Tibial nerve (tissue), 4 donors: Measurements from ENCODE around the gene PPM1H. TPM values are rescaled to one million over a fixed set of nuclear protein-coding genes. Genes with fewer than 3 reads are reported as not detected.

Experiments used
- DNase-seq, 2 donors: peaks; one replicate each; pipeline ENCODE4 v3.0.0-alpha.2; 2019; ENCODE audit warnings: low spot score in 2 of 2
- H3K27ac ChIP-seq, 4 donors: fragments of 200-600 bp; sonication (generic) in 3 of 4; one replicate each; pipeline ENCODE4 v1.5.1; 2017 to 2019; ENCODE audit warnings: mild to moderate bottlenecking in 1 of 4
- H3K27me3 ChIP-seq, 2 donors: fragments of 200-600 bp; sonication (generic) in 1 of 2; one replicate each; pipeline versions ENCODE4 v1.5.1 to v1.6.0; 2017 to 2019
- H3K36me3 ChIP-seq, 3 donors: fragments of 200-600 bp; sonication (generic); one replicate each; pipeline ENCODE4 v1.5.1; 2018 to 2019
- H3K4me1 ChIP-seq, 4 donors: fragments of 200-600 bp; sonication (generic) in 3 of 4; one replicate each; pipeline ENCODE4 v1.5.1; 2017 to 2019
- H3K4me3 ChIP-seq, 4 donors: fragments of 200-600 bp; sonication (generic) in 3 of 4; one replicate each; pipeline ENCODE4 v1.5.1; 2017 to 2019; ENCODE audit warnings: mild to moderate bottlenecking in 1 of 4, moderate library complexity in 1 of 4
- H3K9me3 ChIP-seq, 4 donors: fragments of 200-600 bp; sonication (generic) in 3 of 4; one replicate each; pipeline ENCODE4 v1.5.1; 2017 to 2019
- EP300 ChIP-seq, 2 donors: sonication (generic); formaldehyde crosslinking; IDR thresholded peaks; one replicate each; pipeline ENCODE4 v1.6.1; 2017; ENCODE audit warnings: antibody characterized with exemption in 2 of 2, mild to moderate bottlenecking in 1 of 2
- POLR2A ChIP-seq, 2 donors: fragments of 450-650 bp; IDR thresholded peaks; one replicate each; pipeline ENCODE4 v1.6.1; 2017; ENCODE audit warnings: antibody characterized with exemption in 2 of 2, mild to moderate bottlenecking in 2 of 2, moderate library complexity in 2 of 2
- WGBS, 2 donors: methylation state at CpG; one replicate each; pipeline ENCODE4 v1.1.5; 2018; 5-methylcytosine and 5-hydroxymethylcytosine counted together
- total RNA-seq, 4 donors: library from RNA; depleted of rRNA; stranded (reverse); fragments of >200 nt; gene quantifications; one replicate each; pipeline ENCODE4 v1.1.0, GENCODE V29; 2016
- TF ChIP-seq, protein P1 (sequence below), 5 experiments: fragments of 200-600 bp in 3 of 5; fragments of 450-650 bp in 2 of 5; sonication (generic) in 3 of 5; IDR thresholded peaks; one replicate each; pipeline ENCODE4 v1.5.1; 2016 to 2019; ENCODE audit warnings: antibody characterized with exemption in 5 of 5, mild to moderate bottlenecking in 3 of 5, moderate library complexity in 2 of 5

The PPM1H gene
- total RNA-seq, 4 donors from 2014 or later, result 0.78 to 2.6 (median 1.3) TPM

DNA sequence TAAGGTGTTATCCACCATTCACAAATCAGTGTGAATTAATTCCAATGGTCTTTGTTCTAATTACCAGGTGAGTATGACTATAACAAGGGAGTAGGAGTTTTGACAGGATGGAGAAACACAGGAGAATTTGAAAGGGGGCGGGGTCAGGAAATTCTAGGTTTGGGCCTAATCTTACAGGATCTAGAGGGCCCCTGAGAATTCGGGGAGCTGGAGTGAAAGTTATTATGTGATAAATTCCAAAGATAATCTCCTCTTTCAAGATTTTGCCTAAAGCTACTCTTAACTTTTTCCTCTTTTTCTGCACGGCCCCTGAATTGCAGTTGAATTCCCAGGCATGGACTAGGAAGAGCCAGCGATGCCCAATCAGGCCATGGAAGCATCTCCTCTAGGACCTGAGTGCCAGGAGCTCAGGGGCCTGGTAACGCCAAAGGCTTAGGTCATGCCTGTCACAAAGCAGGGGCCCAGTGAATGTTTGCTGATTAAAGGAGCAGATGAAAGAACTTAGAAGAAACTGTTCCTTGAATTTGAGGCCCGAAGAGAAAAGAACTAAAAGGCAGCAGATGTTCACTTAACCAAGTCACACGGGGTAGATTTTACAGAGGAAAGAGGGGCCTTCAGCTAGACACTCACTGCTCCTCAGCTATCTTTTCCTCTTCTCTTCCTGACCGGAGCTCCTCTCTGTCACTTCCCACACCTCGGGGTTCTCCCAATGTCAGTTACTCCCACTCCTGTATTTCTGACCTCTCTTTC lies 195.5 kb downstream of the PPM1H start:
- Histone ChIP-seq H3K27ac (peak overlapping the region in 1 of 4 donors; percentile 4), H3K27me3 (no peaks in the 10 kb centered on the region), H3K4me3 (no peak overlapping the region), H3K4me1 (peaks cover 0 to 11% (median 0%) of the 10 kb centered on the region in 4 donors), H3K36me3 (no peaks in the 10 kb centered on the region), H3K9me3 (no peaks in the 10 kb centered on the region)
- DNase-seq, result no peak
- TF ChIP-seq POLR2A (IDR thresholded peaks at IDR 0.05) (no peak), EP300 (IDR thresholded peaks at IDR 0.05) (no peak)
- TF ChIP-seq, protein P1, sequence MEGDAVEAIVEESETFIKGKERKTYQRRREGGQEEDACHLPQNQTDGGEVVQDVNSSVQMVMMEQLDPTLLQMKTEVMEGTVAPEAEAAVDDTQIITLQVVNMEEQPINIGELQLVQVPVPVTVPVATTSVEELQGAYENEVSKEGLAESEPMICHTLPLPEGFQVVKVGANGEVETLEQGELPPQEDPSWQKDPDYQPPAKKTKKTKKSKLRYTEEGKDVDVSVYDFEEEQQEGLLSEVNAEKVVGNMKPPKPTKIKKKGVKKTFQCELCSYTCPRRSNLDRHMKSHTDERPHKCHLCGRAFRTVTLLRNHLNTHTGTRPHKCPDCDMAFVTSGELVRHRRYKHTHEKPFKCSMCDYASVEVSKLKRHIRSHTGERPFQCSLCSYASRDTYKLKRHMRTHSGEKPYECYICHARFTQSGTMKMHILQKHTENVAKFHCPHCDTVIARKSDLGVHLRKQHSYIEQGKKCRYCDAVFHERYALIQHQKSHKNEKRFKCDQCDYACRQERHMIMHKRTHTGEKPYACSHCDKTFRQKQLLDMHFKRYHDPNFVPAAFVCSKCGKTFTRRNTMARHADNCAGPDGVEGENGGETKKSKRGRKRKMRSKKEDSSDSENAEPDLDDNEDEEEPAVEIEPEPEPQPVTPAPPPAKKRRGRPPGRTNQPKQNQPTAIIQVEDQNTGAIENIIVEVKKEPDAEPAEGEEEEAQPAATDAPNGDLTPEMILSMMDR (IDR thresholded peaks at IDR 0.05), result no peak
- WGBS, 2 donors, result 57 to 58% methylated on average over 9 of the region's 9 CpGs

GRCh38 chr12:62738616-62739015 lies 196.3 kb downstream of the PPM1H start:
- H3K36me3 ChIP-seq, result no peaks in the 10 kb centered on the region
- no peak for DNase-seq
- H3K4me3 ChIP-seq, result no peak overlapping the region
- no peak overlapping the region for H3K27ac ChIP-seq
- H3K27me3 ChIP-seq, result no peaks in the 10 kb centered on the region
- H3K9me3 ChIP-seq, result no peaks in the 10 kb centered on the region
- WGBS, 2 donors, result 81% methylated on average over 8 of the region's 8 CpGs
- TF ChIP-seq, protein P1 (IDR thresholded peaks at IDR 0.05), result no peak
- TF ChIP-seq POLR2A (IDR thresholded peaks at IDR 0.05) (no peak), EP300 (IDR thresholded peaks at IDR 0.05) (no peak)
- H3K4me1 ChIP-seq, result peaks cover 0 to 11% (median 0%) of the 10 kb centered on the region in 4 donors

DNA sequence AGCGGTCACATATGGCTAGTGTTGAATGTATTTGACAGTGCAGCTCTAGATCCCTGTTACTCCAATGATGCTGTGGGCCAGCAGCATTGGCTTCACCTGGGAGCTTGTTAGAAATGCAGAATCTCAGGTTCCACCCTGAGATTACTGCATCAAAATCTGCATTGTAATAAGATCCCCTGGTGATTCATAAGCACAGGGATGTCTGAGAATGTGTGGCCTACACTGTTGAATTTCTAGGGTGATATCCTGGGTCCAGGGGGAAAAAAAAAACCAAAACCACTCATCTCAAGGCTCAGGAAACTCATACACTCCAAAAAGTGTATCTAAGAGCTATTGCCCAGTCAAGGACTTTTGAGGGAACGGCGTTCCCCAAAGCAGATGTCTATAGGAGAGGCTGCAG lies 196.8 kb downstream of the PPM1H start:
- WGBS, 2 donors, result 96 to 98% methylated on average over 3 of the region's 3 CpGs
- Histone ChIP-seq H3K27me3 (no peaks in the 10 kb centered on the region), H3K9me3 (no peaks in the 10 kb centered on the region), H3K4me3 (no peak overlapping the region), H3K4me1 (peaks cover 0 to 13% (median 0%) of the 10 kb centered on the region in 4 donors), H3K27ac (no peak overlapping the region), H3K36me3 (no peaks in the 10 kb centered on the region)
- TF ChIP-seq POLR2A (IDR thresholded peaks at IDR 0.05) (no peak), EP300 (IDR thresholded peaks at IDR 0.05) (no peak)
- TF ChIP-seq, protein P1 (IDR thresholded peaks at IDR 0.05), result no peak
- DNase-seq, result no peak

DNA sequence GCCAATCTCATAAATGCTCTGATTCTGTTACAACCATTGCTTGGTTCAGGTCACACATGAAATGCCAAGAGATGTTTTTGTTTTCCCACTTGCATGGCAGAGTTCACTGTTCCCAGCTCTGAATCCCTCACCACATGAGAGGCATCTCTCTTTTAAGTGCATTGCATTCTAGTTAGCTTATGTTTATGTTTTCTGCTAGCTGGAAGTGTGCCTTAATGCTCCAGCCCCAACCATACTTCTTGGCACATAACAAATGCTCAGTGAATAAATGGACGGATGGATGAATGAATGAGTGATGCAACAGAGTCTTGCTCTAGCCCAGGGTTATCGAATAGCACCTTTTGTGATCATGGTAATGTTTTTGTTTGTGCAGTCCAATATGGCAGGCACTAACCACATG lies 197.3 kb downstream of the PPM1H start:
- TF ChIP-seq POLR2A (IDR thresholded peaks at IDR 0.05) (no peak), EP300 (IDR thresholded peaks at IDR 0.05) (no peak)
- TF ChIP-seq, protein P1 (IDR thresholded peaks at IDR 0.05), result no peak
- no peaks in the 10 kb centered on the region for H3K9me3 ChIP-seq
- no peak overlapping the region for H3K27ac ChIP-seq
- H3K4me1 ChIP-seq, result peaks cover 0 to 17% (median 2%) of the 10 kb centered on the region in 4 donors
- no peaks in the 10 kb centered on the region for H3K36me3 ChIP-seq
- no peaks in the 10 kb centered on the region for H3K27me3 ChIP-seq
- H3K4me3 ChIP-seq, result no peak overlapping the region
- no peak for DNase-seq
- WGBS, 2 donors, result 95 to 98% methylated on average over 2 of the region's 2 CpGs

- H3K27ac ChIP-seq, result no peak overlapping the region
- WGBS, 2 donors, result 91 to 96% methylated on average over 11 of the region's 11 CpGs
Measured at GRCh38 chr12:62737188-62737587, 197.8 kb downstream of the PPM1H start.

More at GRCh38 chr12:62737188-62737587, 197.8 kb downstream of the PPM1H start:
- peaks cover 0 to 21% (median 3%) of the 10 kb centered on the region in 4 donors for H3K4me1 ChIP-seq
- no peaks in the 10 kb centered on the region for H3K27me3 ChIP-seq
- no peak overlapping the region for H3K4me3 ChIP-seq
- H3K9me3 ChIP-seq, result no peaks in the 10 kb centered on the region
- H3K36me3 ChIP-seq, result no peaks in the 10 kb centered on the region
- DNase-seq, result no peak
- TF ChIP-seq, protein P1 (IDR thresholded peaks at IDR 0.05), result no peak
- no peak for TF ChIP-seq EP300 (IDR thresholded peaks at IDR 0.05)
- no peak for TF ChIP-seq POLR2A (IDR thresholded peaks at IDR 0.05)
